Lower leg skin (tissue), 3 donors: ENCODE measurements around the gene RCAN1.

ENCODE experiments used
- CTCF ChIP-seq, 3 donors: fragments of 450-650 bp; IDR thresholded peaks; one replicate each; pipeline ENCODE4 v1.5.1; 2016; ENCODE audit warnings: antibody characterized with exemption in 3 of 3, mild to moderate bottlenecking in 3 of 3, moderate library complexity in 2 of 3
- POLR2A ChIP-seq, 2 donors: fragments of 450-650 bp; IDR thresholded peaks; one replicate each; pipeline ENCODE4 v1.6.1; 2016 to 2017; ENCODE audit warnings: antibody characterized with exemption in 2 of 2, mild to moderate bottlenecking in 1 of 2, moderate library complexity in 1 of 2

GRCh38 chr21:34535886-34536285 lies 79.0 kb downstream of the RCAN1 start:
- no peak for TF ChIP-seq CTCF (IDR thresholded peaks at IDR 0.05)
- no peak for TF ChIP-seq POLR2A (IDR thresholded peaks at IDR 0.05)
